ENCODE data around the gene PHACTR2.
"Not testable (repeated sequence)": the region's sequence is repeated elsewhere in the genome, so short reads cannot be mapped to it uniquely, and the experiment has no call there.

Gene PHACTR2

DNA sequence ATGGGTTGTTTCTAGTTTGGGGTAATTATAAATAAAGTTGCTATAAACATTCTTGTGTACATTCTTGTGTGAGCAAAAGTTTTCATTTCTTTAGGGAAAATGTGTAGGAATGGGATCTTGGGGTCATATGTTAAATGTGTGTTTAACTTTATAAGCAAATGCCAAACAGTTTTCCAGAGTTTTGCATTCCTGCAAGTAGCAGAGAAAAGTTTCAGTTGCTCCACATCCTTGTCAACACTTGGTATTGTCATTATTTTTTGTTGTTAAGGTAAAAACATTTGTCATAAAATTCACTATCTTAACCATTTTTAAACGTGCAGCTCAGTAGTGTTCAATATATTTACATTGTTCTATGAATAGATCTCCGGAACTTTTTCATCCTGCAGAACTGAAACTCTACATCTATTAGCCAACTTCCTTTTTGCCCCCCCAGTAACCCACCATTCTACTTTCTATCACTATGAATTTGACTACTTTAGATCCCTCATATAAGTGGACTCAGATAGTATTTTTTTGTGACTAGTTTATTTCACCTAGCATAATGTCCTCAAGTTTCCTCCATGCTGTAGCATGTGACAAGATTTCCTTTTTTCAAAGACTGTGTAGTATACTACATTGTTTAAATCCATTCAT, 48.4 kb downstream of the PHACTR2 start:
- no peak for DNase-seq (ENCODE audit: low spot score)
- no peak for TF ChIP-seq CTCF (IDR thresholded peaks at IDR 0.05; ENCODE audit: borderline replicate concordance, control extremely low read depth, extremely low read depth, insufficient read depth, missing control alignments)
- in situ Hi-C loops (cut with MboI; ENCODE audit: low sequenced_read_pairs, unreplicated experiment), result no loop called here

GRCh38 chr6:143727035-143727434, 49.3 kb downstream of the PHACTR2 start:
- no peak for TF ChIP-seq CTCF (IDR thresholded peaks at IDR 0.05; ENCODE audit: borderline replicate concordance, control extremely low read depth, extremely low read depth, insufficient read depth, missing control alignments)
- DNase-seq (ENCODE audit: low spot score), result no peak
- in situ Hi-C loops (cut with MboI; ENCODE audit: low sequenced_read_pairs, unreplicated experiment), result no loop called here

DNA sequence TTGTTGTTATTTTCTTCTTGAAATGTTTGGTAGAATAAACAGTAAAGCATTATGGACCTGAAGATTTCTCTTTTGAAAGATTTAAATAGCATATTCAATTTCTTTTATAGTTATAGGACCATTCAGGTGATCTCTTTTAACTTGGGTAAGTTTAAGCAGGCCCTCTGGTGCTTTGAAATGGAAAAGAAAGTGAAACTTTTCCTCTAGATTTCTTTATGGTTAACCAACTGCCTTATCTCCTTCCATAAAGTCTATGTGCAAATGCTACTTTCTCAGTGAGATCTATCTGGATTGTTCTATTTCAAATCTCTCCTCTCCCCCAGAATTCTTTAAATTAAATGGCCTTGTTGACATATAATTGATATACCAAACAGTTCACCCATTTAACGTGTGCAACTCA, 54.0 kb downstream of the PHACTR2 start:
- in situ Hi-C loops (cut with MboI; ENCODE audit: low sequenced_read_pairs, unreplicated experiment), result no loop called here
- DNase-seq (ENCODE audit: low spot score), result no peak

GRCh38 chr6:143732536-143732935, 54.8 kb downstream of the PHACTR2 start:
- in situ Hi-C loops (cut with MboI; ENCODE audit: low sequenced_read_pairs, unreplicated experiment), result no loop called here
- TF ChIP-seq CTCF (IDR thresholded peaks at IDR 0.05; ENCODE audit: borderline replicate concordance, control extremely low read depth, extremely low read depth, insufficient read depth, missing control alignments), result no peak
- DNase-seq (ENCODE audit: low spot score), result no peak

More for the DNA sequence above, 54.0 kb downstream of the PHACTR2 start:
- no peak for TF ChIP-seq CTCF (IDR thresholded peaks at IDR 0.05; ENCODE audit: borderline replicate concordance, control extremely low read depth, extremely low read depth, insufficient read depth, missing control alignments)

GRCh38 chr6:143733510-143733909, 55.7 kb downstream of the PHACTR2 start:
- no peak for TF ChIP-seq CTCF (IDR thresholded peaks at IDR 0.05; ENCODE audit: borderline replicate concordance, control extremely low read depth, extremely low read depth, insufficient read depth, missing control alignments)
- DNase-seq (ENCODE audit: low spot score), result no peak
- in situ Hi-C loops (cut with MboI; ENCODE audit: low sequenced_read_pairs, unreplicated experiment), result no loop called here

GRCh38 chr6:143734641-143735063, 56.9 kb downstream of the PHACTR2 start:
- TF ChIP-seq CTCF (IDR thresholded peaks at IDR 0.05; ENCODE audit: borderline replicate concordance, control extremely low read depth, extremely low read depth, insufficient read depth, missing control alignments), result no peak
- no peak for DNase-seq (ENCODE audit: low spot score)
- in situ Hi-C loops (cut with MboI; ENCODE audit: low sequenced_read_pairs, unreplicated experiment), result no loop called here

- in situ Hi-C loops (cut with MboI; ENCODE audit: low sequenced_read_pairs, unreplicated experiment); DNase-seq (ENCODE audit: low spot score): not testable (repeated sequence)
Measured at GRCh38 chr6:143738072-143738690, 60.4 kb downstream of the PHACTR2 start.
